HEK293T (cell line): ENCODE data around the gene PPP1R15B.

Experiments used
- CTCF ChIA-PET: fragments of 350-600 bp; formaldehyde crosslinking; extraction: SDS; loops from one replicate; lab custom pipeline; 2021; ENCODE audit warnings: antibody characterized with exemption, inconsistent platforms; lab: Yijun Ruan, JAX
- POLR2A ChIA-PET: fragments of 350-600 bp; formaldehyde crosslinking; extraction: SDS; loops from one replicate; lab custom pipeline; 2020; ENCODE audit warnings: antibody characterized with exemption, inconsistent platforms; lab: Yijun Ruan, JAX
- DNase-seq: peaks from one replicate; pipeline ENCODE4 v3.0.0; 2012; ENCODE audit warnings: mixed read lengths; ENCODE audit errors: extremely low spot score
- ARNT ChIP-seq: fragments of 450-650 bp; IDR thresholded peaks from 2 replicates; pipeline ENCODE4 v1.6.1; 2017; ENCODE audit warnings: mild to moderate bottlenecking
- BHLHE40 ChIP-seq: fragments of 450-650 bp; IDR thresholded peaks from 2 replicates; pipeline ENCODE4 v1.6.1; 2016; ENCODE audit warnings: mild to moderate bottlenecking, moderate library complexity, borderline replicate concordance
- CTBP1 ChIP-seq: fragments of 450-650 bp; IDR thresholded peaks from 2 replicates; pipeline ENCODE4 v1.6.1; 2016; ENCODE audit warnings: borderline replicate concordance
- ELF4 ChIP-seq: fragments of 450-650 bp; IDR thresholded peaks from 2 replicates; pipeline ENCODE4 v1.6.1; 2017; ENCODE audit warnings: antibody characterized with exemption
- FOXA1 ChIP-seq: fragments of 450-650 bp; IDR thresholded peaks from 2 replicates; pipeline ENCODE4 v1.6.1; 2016; ENCODE audit warnings: mild to moderate bottlenecking
- FOXK2 ChIP-seq: fragments of 450-650 bp; IDR thresholded peaks from 2 replicates; pipeline ENCODE4 v1.6.1; 2016; ENCODE audit warnings: mild to moderate bottlenecking
- FOXM1 ChIP-seq: fragments of 450-650 bp; IDR thresholded peaks from 2 replicates; pipeline ENCODE4 v1.6.1; 2017; ENCODE audit warnings: mild to moderate bottlenecking, borderline replicate concordance
- HDGF ChIP-seq: fragments of 450-650 bp; IDR thresholded peaks from 2 replicates; pipeline ENCODE4 v1.6.1; 2017; ENCODE audit warnings: antibody characterized with exemption, borderline replicate concordance
- L3MBTL2 ChIP-seq: fragments of 450-650 bp; conservative IDR thresholded peaks from 2 replicates; pipeline ENCODE4 v1.6.1; 2016; ENCODE audit warnings: mild to moderate bottlenecking
- LEF1 ChIP-seq: fragments of 450-650 bp; IDR thresholded peaks from 2 replicates; pipeline ENCODE4 v1.6.1; 2017; ENCODE audit warnings: mild to moderate bottlenecking, borderline replicate concordance
- NFRKB ChIP-seq: fragments of 450-650 bp; IDR thresholded peaks from 2 replicates; pipeline ENCODE4 v1.6.1; 2016; ENCODE audit warnings: mild to moderate bottlenecking, moderate library complexity
- SP1 ChIP-seq: fragments of 450-650 bp; IDR thresholded peaks from 2 replicates; pipeline ENCODE4 v1.6.1; 2017
- SUZ12 ChIP-seq: fragments of 450-650 bp; IDR thresholded peaks from 2 replicates; pipeline ENCODE4 v1.6.1; 2016; ENCODE audit warnings: mild to moderate bottlenecking
- TARDBP ChIP-seq: fragments of 450-650 bp; IDR thresholded peaks from 2 replicates; pipeline ENCODE4 v1.6.1; 2016
- ZNF384 ChIP-seq: fragments of 450-650 bp; IDR thresholded peaks from 2 replicates; pipeline ENCODE4 v1.6.1; 2016
- TF ChIP-seq, protein P1 (sequence below): fragments of 450-650 bp; IDR thresholded peaks from 2 replicates; pipeline ENCODE4 v1.6.1; 2016

The PPP1R15B gene

DNA sequence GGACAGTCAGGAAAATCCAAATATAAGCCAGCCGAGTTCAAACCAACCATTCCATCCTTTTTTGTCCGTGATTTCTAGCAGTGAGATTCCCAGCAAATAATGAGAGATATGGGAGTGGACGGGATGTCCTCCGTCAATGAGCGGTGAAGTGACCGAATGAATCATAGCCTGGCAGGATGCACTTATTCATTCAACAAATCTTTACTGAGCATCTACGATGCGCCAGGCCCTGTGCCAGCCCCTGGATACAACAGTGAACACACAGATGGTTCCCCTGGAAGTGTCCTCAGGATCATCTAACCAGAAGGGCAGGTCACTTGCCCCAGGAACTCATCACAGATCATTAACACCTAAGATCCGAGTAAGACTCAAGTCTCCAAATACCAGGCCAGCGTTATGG is 43.7 kb downstream of the PPP1R15B start:
- POLR2A ChIA-PET, result no interaction called here
- CTCF ChIA-PET, result no interaction called here
- DNase-seq, result no peak
- TF ChIP-seq, protein P1, sequence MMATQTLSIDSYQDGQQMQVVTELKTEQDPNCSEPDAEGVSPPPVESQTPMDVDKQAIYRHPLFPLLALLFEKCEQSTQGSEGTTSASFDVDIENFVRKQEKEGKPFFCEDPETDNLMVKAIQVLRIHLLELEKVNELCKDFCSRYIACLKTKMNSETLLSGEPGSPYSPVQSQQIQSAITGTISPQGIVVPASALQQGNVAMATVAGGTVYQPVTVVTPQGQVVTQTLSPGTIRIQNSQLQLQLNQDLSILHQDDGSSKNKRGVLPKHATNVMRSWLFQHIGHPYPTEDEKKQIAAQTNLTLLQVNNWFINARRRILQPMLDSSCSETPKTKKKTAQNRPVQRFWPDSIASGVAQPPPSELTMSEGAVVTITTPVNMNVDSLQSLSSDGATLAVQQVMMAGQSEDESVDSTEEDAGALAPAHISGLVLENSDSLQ, result no peak
- TF ChIP-seq NFRKB, result no peak
- TF ChIP-seq TARDBP, result no peak
- no peak for TF ChIP-seq LEF1
- no peak for TF ChIP-seq SUZ12
- no peak for TF ChIP-seq FOXK2
- no peak for TF ChIP-seq BHLHE40

DNA sequence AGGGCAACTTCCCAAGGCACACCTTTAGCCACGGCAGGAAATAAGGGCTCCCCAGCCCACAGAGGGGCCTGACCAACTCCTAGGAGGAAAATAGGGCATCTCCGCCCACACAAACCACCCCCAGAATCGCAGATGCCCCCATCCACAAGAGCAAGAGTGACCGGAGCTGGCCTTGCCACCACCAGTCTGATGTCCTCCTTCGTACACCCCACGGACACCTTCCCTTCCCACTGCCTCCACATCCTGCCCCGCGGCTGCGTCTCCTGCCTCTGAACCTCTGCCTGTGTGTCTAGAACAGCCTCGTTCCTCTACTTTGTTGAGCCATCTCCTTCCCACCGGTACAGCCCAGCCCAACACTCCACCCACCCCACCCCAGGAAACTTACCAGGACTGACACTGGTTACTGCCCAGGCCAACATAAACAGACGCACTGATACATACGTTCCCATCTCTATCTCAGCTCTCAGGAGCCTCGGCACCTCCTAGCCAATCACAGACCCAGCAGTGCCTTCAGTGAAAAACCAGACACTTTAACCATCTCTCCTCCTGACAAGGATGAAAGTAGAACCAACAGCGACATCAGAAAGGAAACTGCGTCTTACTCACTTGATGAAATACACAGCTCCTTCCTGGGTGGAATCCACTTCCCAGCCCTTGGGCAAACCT is 44.3 kb downstream of the PPP1R15B start:
- POLR2A ChIA-PET, result no interaction called here
- CTCF ChIA-PET, result interaction anchor here (0.6 to 0.8 kb wide), 2 partner anchors 24 to 204 kb away, joined by 3 read pairs; no protein-coding TSS in a partner anchor

DNA sequence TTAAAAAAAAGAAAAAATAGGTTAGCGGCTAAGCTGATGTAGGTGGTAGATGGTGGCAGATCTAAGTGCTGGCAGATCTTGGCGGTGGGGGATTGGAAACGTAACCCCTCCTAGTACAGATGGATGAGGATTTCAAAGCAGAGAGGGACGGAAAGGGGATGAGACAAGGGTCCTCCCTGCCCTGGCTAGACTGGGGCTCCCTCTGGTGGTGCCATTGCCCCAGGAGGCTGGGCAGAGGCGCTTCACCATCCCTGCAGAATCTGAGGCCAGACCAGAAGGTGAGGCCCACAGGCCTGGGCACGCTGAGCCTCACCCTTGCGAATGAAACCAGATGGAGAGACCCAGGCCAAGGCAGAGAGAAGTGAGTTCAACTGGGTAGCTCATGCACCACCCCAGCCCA is 44.9 kb downstream of the PPP1R15B start:
- CTCF ChIA-PET, result interaction anchor here (0.6 to 0.8 kb wide), 3 partner anchors 23 to 204 kb away, joined by 3 to 4 read pairs (median 3); no protein-coding TSS in a partner anchor
- POLR2A ChIA-PET, result no interaction called here
- TF ChIP-seq CTBP1 (no peak), SP1 (no peak), SUZ12 (no peak), BHLHE40 (no peak), NFRKB (no peak), FOXA1 (no peak), ARNT (no peak), FOXM1 (no peak), ELF4 (no peak), ZNF384 (no peak), TARDBP (no peak), L3MBTL2 (no peak), FOXK2 (no peak), HDGF (no peak)
- TF ChIP-seq, protein P1, result no peak
- peak; percentile 57 for DNase-seq

More for the DNA sequence above, 44.3 kb downstream of the PPP1R15B start:
- TF ChIP-seq CTBP1, result no peak
- no peak for TF ChIP-seq FOXA1
- no peak for TF ChIP-seq HDGF
- no peak for TF ChIP-seq NFRKB
- TF ChIP-seq L3MBTL2, result no peak
- TF ChIP-seq, protein P1, result no peak
- TF ChIP-seq ELF4, result no peak
- TF ChIP-seq TARDBP, result no peak
- no peak for TF ChIP-seq SUZ12
- TF ChIP-seq LEF1, result no peak
- no peak for TF ChIP-seq ZNF384
- no peak for TF ChIP-seq ARNT
- no peak for TF ChIP-seq SP1
- no peak for TF ChIP-seq FOXM1
- TF ChIP-seq BHLHE40, result no peak
- no peak for DNase-seq

DNA sequence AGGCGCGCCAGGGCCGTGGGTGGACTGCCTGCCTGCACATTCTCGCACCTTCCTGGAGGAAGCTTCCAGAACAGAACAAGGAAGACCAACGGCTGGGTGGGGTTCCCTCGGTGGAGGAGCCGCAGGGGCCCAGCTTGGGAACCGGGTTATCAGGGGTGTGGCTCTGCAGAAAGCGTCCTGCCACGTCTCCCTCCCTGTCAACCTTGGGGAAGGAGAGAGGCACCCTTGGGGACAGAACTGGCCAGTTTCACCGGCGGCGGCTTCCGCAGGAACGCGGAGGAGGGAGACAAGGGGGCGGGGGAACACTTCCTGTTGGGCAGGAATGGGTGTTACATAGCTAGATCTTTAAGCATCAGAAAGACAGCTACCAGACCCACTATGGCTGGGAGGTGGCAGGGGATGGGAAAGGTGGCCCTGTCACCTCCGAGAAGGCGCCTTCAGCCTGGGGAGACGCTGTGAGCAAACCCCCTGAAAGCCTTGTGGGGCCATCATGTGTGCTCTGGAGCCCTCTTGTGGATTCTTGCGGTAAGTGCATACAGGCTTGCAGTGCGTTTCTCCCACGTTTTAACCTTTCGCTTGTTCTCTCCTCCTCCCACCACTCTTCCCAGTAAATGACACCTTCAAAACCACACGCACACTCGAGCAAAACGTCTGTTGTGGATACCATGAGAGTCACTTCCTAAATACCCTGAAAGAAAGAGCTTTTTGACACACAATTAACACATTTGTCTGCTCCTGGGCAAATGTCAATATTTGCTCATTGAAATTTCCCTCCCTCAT is 48.1 kb downstream of the PPP1R15B start:
- CTCF ChIA-PET, result interaction anchor here (0.6 to 3.5 kb wide), 13 partner anchors 9 to 443 kb away, joined by 3 to 23 read pairs (median 3); no protein-coding TSS in a partner anchor
- peak; percentile 85 for DNase-seq
- POLR2A ChIA-PET, result interaction anchor here (0.9 to 1.6 kb wide), 3 partner anchors 9 to 201 kb away, joined by 3 read pairs; no protein-coding TSS in a partner anchor
- TF ChIP-seq FOXM1, result peak; percentile 11; the same call in 1 of the 2 replicates
- no peak for TF ChIP-seq LEF1
- TF ChIP-seq SUZ12, result no peak
- TF ChIP-seq, protein P1, result no peak
- no peak for TF ChIP-seq ARNT
- peak; percentile 24; the same call in 1 of the 2 replicates for TF ChIP-seq L3MBTL2
- TF ChIP-seq ELF4, result peak; percentile 53
- TF ChIP-seq FOXK2, result no peak
- TF ChIP-seq HDGF, result no peak
- no peak for TF ChIP-seq SP1
- TF ChIP-seq CTBP1, result no peak
- no peak for TF ChIP-seq ZNF384
- no peak for TF ChIP-seq NFRKB
- TF ChIP-seq BHLHE40, result no peak
- no peak for TF ChIP-seq FOXA1
- no peak for TF ChIP-seq TARDBP

DNA sequence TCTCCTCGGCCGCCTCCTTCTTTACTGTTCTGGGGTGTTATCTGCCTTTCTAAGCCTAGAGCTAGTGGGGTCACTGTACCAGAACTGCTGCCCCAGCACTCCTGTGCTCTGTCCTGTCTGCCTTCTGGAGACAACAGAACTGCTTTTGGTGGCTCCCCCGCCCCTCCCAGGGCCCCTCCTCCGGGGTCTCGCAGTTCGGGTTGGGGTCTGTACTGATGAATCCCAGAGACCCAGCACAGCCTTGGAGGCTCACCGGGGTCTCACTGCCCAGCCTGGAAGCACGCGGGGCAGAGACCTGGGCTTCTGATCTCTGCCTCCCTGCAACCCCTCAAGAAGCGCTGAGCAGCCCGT is 48.7 kb downstream of the PPP1R15B start:
- ChIA-PET POLR2A (interaction anchor here (0.9 to 1.6 kb wide), 3 partner anchors 9 to 200 kb away, joined by 3 read pairs; no protein-coding TSS in a partner anchor), CTCF (interaction anchor here (0.7 to 3.5 kb wide), 10 partner anchors 8 to 235 kb away, joined by 3 to 23 read pairs (median 4); no protein-coding TSS in a partner anchor)

More for the DNA sequence above, 48.7 kb downstream of the PPP1R15B start:
- no peak for DNase-seq
- TF ChIP-seq ELF4 (no peak), L3MBTL2 (no peak), HDGF (no peak), TARDBP (no peak), FOXA1 (no peak), FOXM1 (no peak), LEF1 (no peak), ARNT (no peak), SP1 (no peak), SUZ12 (no peak), ZNF384 (no peak), NFRKB (no peak)
- TF ChIP-seq, protein P1, result no peak
